NCI-H1930 (cell line): Measurements from ENCODE around the gene U2AF1L4.

ENCODE experiments used
- DNase-seq, 2 experiments: peaks; one replicate each; lab custom pipeline; 2025; lab: John Stamatoyannopoulos, UW

The U2AF1L4 gene, protein sequence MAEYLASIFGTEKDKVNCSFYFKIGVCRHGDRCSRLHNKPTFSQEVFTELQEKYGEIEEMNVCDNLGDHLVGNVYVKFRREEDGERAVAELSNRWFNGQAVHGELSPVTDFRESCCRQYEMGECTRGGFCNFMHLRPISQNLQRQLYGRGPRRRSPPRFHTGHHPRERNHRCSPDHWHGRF

DNA sequence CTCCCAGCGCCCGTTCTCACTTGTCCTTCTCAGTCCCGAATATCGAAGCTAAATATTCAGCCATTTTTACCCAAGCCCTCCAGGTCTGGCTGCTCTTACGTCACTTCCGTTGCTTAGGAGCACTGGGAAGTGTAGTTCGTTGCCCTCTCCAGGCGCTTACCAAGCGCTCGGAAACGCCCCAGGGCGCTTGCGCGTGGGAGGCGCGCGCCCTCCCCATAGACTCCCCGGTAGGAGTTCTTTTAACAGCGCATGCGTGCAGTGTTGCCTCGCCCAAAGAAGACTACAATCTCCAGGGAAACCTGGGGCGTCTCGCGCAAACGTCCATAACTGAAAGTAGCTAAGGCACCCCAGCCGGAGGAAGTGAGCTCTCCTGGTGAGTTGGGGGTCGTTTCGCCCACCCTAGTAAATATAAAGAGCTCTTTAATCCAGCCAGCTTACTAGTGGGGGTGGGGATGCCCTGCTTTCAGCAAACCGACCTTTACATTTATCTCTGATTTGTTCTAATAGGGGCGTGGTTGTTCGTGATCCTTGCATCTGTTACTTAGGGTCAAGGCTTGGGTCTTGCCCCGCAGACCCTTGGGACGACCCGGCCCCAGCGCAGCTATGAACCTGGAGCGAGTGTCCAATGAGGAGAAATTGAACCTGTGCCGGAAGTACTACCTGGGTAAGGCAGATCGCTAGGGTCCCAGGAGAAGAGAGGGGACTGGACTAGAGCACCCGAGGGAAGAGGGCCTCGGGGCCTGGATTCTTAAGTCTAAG lies at the start of gene U2AF1L4, which contains the start of gene PSENEN:
Gene U2AF1L4, minus strand, starts transcription at position 91 of the 759 bp plus-strand sequence. Its CDS starts 27 bp downstream, at position 64.
Gene PSENEN, plus strand, starts transcription at position 324 of the 759 bp plus-strand sequence. Its CDS starts 280 bp downstream, at position 604.
- peak; percentile 100 for DNase-seq

DNA sequence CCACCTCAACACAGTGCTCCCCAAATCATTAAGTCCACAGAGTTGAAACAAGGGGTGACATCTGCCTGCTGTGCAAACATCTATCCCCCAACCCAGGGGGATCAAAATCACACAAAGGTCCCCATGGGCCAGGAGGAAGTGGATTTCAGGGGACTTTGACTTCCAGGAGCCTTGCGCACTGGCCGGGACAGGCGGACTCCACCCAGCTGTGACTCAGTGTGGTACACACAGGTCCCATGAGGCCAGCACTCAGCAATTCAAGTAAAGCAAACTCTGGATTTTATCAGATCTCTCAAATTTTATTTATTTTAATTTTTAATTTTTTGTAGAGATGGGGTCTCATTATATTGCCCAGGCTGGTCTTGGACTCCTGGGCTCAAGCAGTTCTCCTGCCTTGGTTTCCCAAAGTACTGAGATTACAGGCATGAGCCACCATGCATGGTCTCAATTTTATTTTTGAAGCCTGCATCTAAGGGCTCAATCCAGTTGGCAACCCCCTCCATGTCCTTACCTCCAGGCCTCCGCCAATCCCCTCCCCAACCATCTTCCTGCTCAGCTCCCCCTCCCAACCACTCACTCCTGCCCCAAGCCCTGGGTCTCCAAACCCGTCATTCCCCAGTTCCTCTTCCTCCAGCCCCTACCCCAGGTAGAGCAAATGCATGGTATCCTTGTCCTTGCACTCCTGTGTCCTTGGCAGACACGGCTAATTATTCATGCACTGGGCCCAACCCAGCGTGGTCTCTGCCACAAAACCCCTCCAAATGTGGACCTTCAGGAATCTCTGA lies 48.4 kb upstream of the U2AF1L4 start:
- no peak for DNase-seq

DNA sequence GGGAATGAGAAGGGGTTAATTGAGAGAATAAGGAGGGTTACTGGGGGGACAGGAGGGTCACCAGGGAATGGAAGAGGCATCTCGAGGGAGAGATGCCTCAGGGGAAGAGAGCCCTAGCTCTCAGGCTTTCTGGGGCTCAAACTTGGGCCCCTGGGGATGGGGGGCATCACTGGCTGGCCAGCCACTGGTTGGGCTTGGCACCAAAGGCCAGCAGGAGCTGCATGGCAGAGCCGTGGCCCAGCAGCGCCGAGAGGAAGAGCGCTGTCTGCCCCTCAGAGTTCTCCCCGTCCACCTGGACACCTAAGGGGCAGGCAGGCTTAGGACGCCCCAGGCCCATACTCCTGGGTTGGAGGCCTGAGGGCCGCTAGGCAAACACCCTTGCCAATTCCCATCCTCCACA lies 47.7 kb upstream of the U2AF1L4 start:
- no peak for DNase-seq

DNA sequence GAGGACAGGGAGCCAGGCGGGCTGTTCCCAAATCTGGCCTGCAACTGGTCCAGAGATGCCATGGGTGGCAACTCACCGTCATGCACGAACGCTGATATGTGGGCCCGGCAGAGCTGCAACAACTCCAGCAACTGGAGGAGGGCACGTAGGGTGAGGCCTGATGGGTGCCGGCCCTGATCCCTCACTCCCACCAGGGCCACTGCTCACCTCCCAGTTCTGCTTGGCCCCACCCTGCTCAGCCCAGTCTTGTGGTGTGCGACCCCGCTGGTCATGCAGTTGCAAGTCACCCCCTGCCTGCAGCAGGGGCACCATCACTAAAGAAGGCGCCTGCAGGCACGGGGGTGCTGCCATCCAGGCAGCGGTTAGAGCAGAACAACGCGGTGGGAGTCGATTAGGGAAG lies 47.1 kb upstream of the U2AF1L4 start:
- no peak for DNase-seq

DNA sequence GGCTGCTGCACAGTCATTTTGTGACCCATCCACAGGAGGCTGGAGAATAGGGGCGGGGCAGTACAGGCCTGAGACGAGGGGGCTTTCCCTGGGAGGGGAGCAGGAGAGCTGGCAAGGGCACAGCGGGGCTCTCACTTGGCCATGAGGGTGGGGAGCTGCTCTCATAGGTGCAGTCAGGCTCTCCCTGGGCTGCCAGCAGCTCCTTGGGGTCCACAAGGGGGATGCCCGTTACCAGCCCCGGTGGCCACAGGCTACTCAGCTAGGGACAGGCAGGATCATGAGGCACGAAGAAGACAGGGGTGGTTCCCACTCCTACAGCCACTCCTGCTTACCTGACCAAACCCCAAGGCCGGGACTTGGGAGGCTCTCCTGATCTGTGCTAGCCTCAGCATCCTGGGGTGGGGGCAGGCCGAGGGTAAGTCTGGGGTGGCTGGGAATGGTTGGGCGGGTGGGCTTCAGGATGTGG lies 46.6 kb upstream of the U2AF1L4 start:
- no peak for DNase-seq

DNA sequence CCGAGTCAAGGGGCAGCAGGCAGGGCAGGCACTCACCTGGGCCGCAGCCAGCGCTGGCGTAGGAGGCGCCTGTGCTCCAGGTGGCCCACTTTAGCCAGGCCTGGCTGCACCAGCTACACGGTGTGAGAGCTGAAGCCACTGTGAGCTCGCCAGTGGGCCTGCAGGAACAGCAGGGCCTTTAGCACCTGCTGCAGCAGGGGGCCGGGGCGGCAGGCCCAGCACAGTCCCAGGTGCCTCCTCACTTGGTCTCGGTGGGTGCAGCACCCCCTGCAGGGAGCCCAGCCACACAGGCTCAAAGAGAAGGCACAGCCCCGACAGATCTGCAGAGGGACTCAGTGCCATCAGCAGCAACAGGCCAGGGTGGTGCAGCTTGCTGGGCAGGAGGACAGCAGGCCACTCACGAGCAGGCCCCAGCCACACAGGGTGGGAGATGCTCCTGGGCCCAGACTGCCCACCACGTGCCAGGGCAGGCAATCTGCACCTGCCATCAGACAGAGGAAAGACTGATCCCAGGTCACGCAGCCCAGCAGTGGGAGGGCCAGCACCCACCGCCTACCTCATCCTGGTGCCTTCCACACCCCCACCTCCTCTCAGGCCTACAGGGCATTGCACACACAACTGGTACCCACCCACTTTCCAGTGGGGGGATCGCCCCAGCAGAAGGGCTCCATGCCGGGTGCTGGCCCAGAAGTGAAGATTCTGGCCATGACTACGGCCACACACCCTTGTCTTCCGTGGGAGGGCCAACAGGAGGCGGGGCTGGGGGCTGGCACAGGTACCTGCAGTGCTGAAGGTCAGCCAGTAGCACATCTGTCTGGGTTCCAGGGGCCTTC lies 46.0 kb upstream of the U2AF1L4 start:
- no peak for DNase-seq

DNA sequence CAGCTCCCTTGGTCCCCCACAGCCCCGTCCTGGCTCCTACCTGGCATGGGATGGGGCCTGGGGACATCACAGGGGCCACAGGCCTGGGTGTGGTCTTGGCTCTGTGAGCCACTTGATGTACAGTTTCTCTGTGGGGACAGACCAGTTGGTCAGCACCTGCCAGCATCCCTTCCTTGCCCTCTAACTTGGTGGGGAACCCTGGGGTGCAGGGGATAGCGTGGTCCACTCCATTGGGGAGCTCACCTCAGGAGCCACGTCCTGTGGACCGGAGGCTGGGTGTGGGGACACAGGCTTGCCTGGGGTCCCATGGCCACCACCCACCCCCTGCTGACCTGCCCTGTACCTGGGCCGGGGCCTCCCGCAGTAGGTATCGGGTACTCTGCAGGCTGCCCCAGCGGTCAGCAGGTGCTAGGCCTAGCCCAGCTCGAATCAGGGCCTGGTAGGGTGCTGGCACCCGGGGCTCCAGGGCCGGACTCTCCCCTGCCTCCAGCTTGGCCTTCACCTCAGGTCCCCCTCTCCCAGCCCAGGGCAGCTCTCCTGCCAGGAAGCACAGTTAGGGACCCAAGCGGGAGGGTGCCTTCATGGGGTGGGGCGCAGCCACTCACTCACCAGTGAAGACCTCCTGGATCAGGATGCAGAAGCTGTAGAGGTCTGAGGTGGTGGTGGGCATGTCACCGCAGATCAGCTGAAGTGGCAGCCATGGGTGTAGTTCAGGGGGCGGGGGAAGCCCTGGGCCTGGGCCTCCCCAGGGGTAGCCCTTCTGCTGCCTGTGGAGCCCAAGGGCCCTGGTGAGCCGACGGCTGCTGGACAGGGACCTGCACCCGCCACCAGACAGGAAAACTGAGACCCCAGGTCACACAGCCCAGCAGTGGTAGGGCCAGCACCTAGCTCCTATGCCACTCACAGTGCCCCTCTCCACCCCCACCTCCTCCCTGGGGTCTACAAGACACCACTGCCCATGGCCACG lies 45.0 kb upstream of the U2AF1L4 start:
- no peak for DNase-seq

DNA sequence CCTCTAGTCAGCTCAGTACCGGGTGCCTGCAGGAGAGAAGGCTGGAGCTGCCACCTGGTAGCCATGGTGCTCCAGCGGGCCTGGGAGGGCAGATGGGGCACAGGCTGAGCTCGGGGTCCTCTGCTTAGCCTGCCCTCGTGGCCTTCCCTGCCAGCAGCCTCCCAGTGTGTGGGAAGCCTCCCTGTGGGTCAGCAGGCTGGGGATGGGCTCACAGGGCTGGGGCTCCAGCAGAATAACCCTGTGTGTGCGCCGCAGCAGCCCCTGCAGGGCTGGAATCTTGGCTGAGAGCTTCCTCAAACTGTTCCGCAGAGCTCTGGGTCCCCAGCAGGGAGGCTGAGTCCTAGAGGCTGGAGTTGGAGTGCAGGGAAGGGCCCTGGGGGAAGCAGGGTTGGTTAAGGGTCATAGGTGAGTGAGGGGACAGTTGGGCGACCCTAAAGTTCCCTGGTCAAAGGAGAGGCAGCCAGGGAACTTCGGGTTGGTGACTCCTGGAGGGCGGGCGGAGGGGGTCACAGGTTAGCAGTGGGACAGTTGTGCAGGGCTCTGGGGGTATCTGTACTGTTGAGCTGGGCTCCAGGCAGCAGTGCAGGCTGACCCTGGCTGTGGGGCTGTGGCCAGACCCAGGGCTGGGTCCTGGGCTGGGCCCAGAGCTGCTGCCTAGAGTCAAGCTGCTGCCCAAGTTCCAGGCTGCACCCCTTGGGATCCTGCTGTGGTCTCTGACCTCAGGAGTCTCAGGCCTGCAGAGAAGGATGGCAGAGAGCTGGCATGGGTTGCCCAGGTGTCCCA lies 44.2 kb upstream of the U2AF1L4 start:
- no peak for DNase-seq

DNA sequence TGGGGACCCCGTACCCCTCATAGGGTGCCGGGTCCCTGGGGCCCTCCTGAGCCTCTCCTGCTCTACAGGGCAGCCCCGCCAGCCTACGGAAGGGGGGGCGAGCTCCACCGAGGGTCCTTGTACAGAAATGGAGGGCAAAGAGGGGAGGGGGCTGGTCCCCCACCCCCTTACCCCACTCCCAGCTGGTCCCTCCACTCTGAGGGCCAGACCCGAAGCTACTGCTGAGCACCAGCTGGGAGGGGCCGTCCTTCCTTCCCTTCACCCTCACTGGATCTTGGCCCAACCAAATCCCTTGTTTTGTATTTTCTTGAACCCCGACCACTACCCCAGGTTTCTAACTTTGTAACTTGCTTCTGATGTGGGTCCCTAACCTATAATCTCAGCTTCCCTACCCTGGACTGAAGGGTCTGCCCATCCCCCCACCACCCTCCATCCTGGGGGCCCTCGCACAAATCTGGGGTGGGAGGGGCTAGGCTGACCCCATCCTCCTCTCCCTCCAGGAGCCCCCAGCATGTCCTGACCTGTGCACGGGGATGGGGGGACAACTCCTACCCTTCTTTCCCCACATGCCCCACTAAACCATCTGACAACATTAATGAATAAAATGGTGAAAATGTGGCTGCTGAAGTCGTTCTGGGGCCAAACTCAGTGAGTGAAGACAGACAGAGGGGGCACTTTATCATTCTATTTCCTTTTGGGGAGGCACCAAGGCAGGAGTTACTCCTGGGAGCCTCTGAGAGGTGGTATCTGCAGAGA lies 43.2 kb upstream of the U2AF1L4 start:
- DNase-seq: no peak

DNA sequence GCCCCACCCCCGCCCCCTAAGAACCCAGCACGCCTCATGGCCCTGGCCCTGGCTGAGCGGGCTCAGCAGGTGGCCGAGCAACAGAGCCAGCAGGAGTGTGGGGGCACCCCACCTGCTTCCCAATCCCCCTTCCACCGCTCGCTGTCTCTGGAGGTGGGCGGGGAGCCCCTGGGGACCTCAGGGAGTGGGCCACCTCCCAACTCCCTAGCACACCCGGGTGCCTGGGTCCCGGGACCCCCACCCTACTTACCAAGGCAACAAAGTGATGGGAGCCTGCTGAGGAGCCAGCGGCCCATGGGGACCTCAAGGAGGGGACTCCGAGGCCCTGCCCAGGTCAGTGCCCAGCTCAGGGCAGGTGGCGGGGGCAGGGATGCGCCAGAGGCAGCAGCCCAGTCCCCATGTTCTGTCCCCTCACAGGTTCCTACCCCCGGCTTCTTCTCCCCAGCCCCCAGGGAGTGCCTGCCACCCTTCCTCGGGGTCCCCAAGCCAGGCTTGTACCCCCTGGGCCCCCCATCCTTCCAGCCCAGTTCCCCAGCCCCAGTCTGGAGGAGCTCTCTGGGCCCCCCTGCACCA lies 42.1 kb upstream of the U2AF1L4 start:
- DNase-seq: no peak

DNA sequence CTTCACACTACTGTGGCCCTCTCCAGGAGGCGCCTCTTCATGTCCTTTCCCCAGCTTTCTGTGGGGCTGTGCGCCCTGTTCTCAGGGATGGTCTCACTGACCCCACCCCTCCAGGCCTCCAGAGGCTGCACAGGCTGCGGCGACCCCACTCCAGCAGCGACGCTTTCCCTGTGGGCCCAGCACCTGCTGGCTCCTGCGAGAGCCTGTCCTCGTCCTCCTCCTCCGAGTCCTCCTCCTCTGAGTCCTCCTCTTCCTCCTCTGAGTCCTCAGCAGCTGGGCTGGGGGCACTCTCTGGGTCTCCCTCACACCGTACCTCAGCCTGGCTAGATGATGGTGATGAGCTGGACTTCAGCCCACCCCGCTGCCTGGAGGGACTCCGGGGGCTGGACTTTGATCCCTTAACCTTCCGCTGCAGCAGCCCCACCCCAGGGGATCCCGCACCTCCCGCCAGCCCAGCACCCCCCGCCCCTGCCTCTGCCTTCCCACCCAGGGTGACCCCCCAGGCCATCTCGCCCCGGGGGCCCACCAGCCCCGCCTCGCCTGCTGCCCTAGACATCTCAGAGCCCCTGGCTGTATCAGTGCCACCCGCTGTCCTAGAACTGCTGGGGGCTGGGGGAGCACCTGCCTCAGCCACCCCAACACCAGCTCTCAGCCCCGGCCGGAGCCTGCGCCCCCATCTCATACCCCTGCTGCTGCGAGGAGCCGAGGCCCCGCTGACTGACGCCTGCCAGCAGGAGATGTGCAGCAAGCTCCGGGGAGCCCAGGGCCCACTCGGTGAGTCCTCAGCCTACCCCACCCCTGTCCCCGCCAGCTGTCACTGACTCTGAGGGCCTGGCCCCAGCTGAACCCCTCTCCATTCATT lies 41.3 kb upstream of the U2AF1L4 start:
- DNase-seq: no peak

DNA sequence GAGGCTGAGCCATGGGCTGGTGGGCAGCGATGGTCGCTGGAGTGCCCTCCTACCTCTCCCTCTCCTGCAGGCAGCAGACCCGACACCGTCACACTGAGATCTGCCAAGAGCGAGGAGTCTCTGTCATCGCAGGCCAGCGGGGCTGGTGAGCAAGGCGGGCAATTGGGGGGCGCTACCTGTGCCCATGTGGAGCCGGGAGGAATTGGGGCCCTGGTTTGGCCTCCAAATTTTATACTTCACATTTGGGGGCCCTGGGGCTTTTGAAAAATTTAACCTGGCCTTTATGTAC lies 40.1 kb upstream of the U2AF1L4 start:
- DNase-seq: no peak

DNA sequence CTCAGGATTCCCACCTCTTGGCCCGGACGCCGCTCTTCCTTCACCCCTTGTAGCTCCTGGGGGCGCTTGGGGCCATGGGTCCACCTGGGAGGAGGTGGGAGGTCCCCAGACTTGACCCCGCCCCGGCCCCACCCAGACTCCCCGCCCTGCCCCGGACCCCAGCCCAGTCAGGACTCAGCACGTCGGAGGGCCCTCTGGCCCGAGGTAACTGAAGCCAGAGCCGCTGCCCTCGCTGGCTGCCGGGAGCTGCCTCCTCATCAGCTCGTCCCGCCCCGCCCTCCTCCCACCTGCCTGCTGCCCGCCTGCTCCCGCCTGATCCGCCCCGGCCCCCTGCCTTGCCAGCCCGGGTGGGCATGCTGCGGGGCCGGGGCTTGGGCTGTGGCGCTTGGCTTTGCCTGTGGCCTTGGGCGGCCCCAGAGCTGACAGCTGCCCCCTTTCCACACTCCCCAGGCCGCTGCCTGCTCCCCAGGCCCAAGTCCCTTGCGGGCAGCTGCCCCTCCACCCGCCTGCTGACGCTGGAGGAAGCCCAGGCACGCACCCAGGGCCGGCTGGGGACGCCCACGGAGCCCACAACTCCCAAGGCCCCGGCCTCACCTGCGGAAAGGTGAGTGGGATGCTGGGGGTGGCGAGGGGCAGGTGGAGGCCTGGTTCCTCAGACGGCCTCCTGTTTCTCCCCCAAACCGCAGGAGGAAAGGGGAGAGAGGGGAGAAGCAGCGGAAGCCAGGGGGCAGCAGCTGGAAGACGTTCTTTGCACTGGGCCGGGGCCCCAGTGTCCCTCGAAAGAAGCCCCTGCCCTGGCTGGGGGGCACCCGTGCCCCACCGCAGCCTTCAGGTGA lies 39.5 kb upstream of the U2AF1L4 start:
- no peak for DNase-seq

DNA sequence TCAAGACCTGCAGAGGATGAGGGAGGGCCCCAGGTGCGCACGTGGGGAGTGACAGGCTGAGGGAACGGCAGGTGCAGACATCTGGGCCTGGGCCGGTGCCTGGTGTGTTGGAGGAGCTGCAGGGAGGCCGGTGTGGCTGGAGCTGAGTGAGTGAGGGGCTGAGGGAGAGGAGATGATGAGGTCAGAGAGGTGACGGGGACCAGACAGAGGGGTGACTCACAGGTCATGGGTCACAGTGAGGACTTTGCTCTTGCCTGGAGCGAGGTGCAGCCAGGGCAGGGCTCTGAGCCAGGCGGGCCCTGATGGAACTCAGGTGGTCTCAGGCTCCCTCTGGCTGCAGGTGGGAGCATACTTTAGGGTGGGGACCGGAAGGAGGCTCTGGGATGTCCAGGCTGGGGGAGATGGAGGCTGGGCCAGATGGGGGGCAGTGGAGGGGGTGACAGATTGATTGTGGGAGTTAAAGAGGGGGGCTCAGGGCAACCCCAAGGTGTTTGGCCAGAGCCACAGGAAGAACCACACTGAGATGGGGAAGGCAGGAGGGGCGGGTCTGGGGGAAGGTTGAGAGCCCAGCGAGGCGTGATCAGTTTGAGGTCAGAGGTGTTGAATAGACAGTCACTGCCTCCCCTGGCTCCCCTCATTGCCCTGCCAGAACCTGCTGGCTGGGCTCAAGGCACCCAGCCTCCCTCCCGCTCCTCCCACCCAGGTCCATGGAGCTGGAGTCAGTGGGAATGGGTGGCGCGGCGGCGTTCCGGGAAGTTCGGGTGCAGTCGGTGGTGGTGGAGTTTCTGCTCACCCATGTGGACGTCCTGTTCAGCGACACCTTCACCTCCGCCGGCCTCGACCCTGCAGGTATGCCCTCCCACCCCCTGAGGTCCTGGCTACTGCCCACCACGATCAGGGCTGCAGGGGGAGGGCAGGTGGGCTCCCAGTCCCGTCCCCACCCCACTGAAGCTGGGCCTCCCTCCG lies 38.5 kb upstream of the U2AF1L4 start:
- DNase-seq: no peak

DNA sequence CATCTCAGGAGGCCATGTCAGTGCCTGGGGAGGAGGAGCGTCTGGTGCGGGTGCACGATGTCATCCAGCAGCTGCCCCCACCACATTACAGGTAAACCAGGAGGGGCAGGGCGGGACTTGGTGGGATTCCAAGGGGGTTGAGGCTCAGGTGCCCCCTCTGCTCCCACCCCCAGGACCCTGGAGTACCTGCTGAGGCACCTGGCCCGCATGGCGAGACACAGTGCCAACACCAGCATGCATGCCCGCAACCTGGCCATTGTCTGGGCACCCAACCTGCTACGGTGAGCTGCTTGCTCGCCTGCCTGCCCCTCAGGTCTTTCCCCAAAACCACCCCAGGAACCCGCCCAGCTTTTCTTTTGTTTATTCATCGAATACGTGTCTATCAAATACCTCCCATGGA lies 37.4 kb upstream of the U2AF1L4 start:
- no peak for DNase-seq

DNA sequence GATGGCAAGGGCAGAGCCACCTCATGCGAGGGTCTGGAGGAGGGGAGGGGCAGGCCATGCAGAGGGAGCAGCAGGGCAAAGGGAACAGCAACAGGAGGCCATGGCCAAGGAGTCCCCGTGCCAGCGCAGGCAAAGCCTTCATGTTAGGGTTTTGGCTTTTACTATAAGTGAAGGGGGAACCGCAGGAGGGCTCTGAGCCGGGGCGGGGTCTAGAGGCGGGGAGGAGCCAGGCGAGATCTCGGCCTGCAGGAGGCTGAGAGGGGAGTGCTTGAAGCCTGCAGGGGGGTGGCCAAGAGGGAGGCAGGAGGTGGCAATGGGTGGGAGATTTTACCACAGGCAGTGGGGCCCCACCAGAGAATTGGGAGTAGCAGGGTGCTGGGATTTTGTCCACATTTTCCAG lies 36.4 kb upstream of the U2AF1L4 start:
- DNase-seq: no peak
